Thyroid gland (tissue), 4 donors: ENCODE data around the gene B3GALT4.

Source experiments
- CTCF ChIP-seq, 6 experiments: fragments of 200-600 bp in 3 of 6; fragments of 450-650 bp in 3 of 6; sonication (generic) in 3 of 6; IDR thresholded peaks; one replicate each; pipeline ENCODE4 v1.5.1; 2016 to 2019; ENCODE audit warnings: antibody characterized with exemption in 6 of 6, mild to moderate bottlenecking in 2 of 6, inconsistent platforms in 1 of 6, moderate library complexity in 1 of 6
- POLR2A ChIP-seq, 2 donors: fragments of 450-650 bp; IDR thresholded peaks; one replicate each; pipeline ENCODE4 v1.6.1; 2017; ENCODE audit warnings: antibody characterized with exemption in 2 of 2, mild to moderate bottlenecking in 2 of 2, moderate library complexity in 1 of 2

- TF ChIP-seq CTCF (IDR thresholded peaks at IDR 0.05), result no peak
- no peak for TF ChIP-seq POLR2A (IDR thresholded peaks at IDR 0.05)
These were observed 3.6 kb upstream of the B3GALT4 start for GRCh38 chr6:33273129-33273923.
